Measurements from ENCODE around the gene RYR1. TPM values are rescaled to one million over a fixed set of nuclear protein-coding genes. Genes with fewer than 3 reads are reported as not detected.

RYR1 gene
- total RNA-seq, 1 donor from 2014 or later = 166 TPM

Other genes starting within 250 kb of the RYR1 start
- gene DPF1, start 209.5 kb upstream of the RYR1 start, total RNA-seq = 1.2 and 1.7 TPM in 2 replicates
- gene PPP1R14A, start 177.3 kb upstream of the RYR1 start, total RNA-seq = not detected in 2 replicates
- 0.11 TPM in 1 of 2 replicates, not detected in the other for gene SPINT2, start 169.1 kb upstream of the RYR1 start, total RNA-seq
- gene C19orf33, start 129.4 kb upstream of the RYR1 start, total RNA-seq = not detected in 2 replicates
- 51.6 and 68.5 TPM in 2 replicates for gene YIF1B, start 117.7 kb upstream of the RYR1 start, total RNA-seq
- 1.2 and 2.3 TPM in 2 replicates for gene KCNK6, start 113.8 kb upstream of the RYR1 start, total RNA-seq
- 0.78 and 1.1 TPM in 2 replicates for gene CATSPERG, start 97.9 kb upstream of the RYR1 start, total RNA-seq
- 391 and 475 TPM in 2 replicates for gene PSMD8, start 59.1 kb upstream of the RYR1 start, total RNA-seq
- 0.36 and 0.59 TPM in 2 replicates for gene GGN, start 45.7 kb upstream of the RYR1 start, total RNA-seq
- gene SPRED3, start 45.0 kb upstream of the RYR1 start, total RNA-seq = 0.83 and 1.5 TPM in 2 replicates
- gene FAM98C, start 30.6 kb upstream of the RYR1 start, total RNA-seq = 11.7 and 11.8 TPM in 2 replicates
- 0.16 and 0.19 TPM in 2 replicates for gene RASGRP4, start 7.5 kb upstream of the RYR1 start, total RNA-seq
- 0.13 and 0.57 TPM in 2 replicates for gene MAP4K1, start 184.3 kb downstream of the RYR1 start, total RNA-seq
- gene EIF3K, start 185.5 kb downstream of the RYR1 start, total RNA-seq = 228 and 269 TPM in 2 replicates
- 350 and 441 TPM in 2 replicates for gene ACTN4, start 214.0 kb downstream of the RYR1 start, total RNA-seq

Measured in myocyte (in vitro differentiated cells).